Lower lobe of right lung (tissue), 2 donors: Measurements from ENCODE around the gene PCNX1. TPM values are rescaled to one million over a fixed set of nuclear protein-coding genes. Genes with fewer than 3 reads are reported as not detected.

Source experiments
- ATAC-seq, 2 donors: fragments of 200-7000 bp; cut with Tn5 transposase; one replicate each; pipeline ENCODE4 v1.9.1; 2020 to 2022; ENCODE audit warnings: mild to moderate bottlenecking in 2 of 2, moderate library complexity in 2 of 2
- DNase-seq: peaks from one replicate; pipeline ENCODE4 v3.0.0-alpha.2; 2020
- H3K27ac ChIP-seq: fragments of 200-600 bp; one replicate; pipeline ENCODE4 v1.8.0; 2022
- H3K27me3 ChIP-seq: fragments of 200-600 bp; one replicate; pipeline ENCODE4 v1.8.0; 2022; ENCODE audit warnings: low read depth
- H3K36me3 ChIP-seq: fragments of 200-600 bp; one replicate; pipeline ENCODE4 v1.8.0; 2022; ENCODE audit warnings: mild to moderate bottlenecking
- H3K4me1 ChIP-seq: fragments of 200-600 bp; one replicate; pipeline ENCODE4 v1.8.0; 2022
- H3K4me3 ChIP-seq: fragments of 200-600 bp; one replicate; pipeline ENCODE4 v1.8.0; 2022; ENCODE audit warnings: mild to moderate bottlenecking
- H3K9me3 ChIP-seq: fragments of 200-600 bp; one replicate; pipeline ENCODE4 v1.8.0; 2022
- intact Hi-C: fragments of 100-400 bp; cut with DNase I; formaldehyde crosslinking; loops from one replicate; pipeline ENCODE4 v1.11.0; 2022
- total RNA-seq: library from RNA; stranded (reverse); fragmentation: NEBNext Ultra II Directional; extraction: Animal tissue kit (Norgen Biotek cat#: 25700); gene quantifications from one replicate; pipeline ENCODE4 v1.2.1, GENCODE V29; 2021
- TF ChIP-seq, protein P1 (sequence below): fragments of 200-600 bp; IDR thresholded peaks from one replicate; pipeline ENCODE4 v1.8.0; 2022; ENCODE audit warnings: antibody characterized with exemption, mild to moderate bottlenecking
- donor health status: DM: no; HTN: yes; CAD: no; lungs with severe emphysema.

PCNX1 gene
- total RNA-seq, 1 donor from 2014 or later: 49.9 TPM

DNA sequence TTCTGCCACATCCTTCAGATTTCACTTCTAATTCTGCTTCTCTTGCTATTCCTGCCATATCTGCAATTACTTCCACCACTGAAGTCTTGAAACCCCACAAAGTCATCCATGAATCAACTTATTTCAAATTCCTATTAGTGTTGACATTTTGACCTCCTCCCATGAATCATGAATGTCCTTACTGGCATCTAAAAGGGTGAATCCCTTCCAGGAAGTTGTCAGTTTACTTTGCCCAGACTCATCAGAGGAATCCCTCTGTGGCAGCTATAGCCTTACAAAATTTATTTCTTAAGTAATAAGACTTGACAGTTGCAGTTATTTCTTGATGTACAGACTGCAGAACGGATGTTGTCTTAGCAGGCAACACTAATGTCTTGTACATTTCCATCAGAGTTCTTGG lies 162.9 kb downstream of the PCNX1 start:
- H3K9me3 ChIP-seq: no peaks in the 10 kb centered on the region
- ATAC-seq: no peak
- no peak for DNase-seq
- peaks cover 55% of the 10 kb centered on the region for H3K36me3 ChIP-seq
- no peak overlapping the region for H3K4me3 ChIP-seq
- H3K27ac ChIP-seq: no peak overlapping the region
- no peaks in the 10 kb centered on the region for H3K4me1 ChIP-seq
- H3K27me3 ChIP-seq: no peaks in the 10 kb centered on the region
- intact Hi-C loops: no loop called here
- TF ChIP-seq, protein P1, sequence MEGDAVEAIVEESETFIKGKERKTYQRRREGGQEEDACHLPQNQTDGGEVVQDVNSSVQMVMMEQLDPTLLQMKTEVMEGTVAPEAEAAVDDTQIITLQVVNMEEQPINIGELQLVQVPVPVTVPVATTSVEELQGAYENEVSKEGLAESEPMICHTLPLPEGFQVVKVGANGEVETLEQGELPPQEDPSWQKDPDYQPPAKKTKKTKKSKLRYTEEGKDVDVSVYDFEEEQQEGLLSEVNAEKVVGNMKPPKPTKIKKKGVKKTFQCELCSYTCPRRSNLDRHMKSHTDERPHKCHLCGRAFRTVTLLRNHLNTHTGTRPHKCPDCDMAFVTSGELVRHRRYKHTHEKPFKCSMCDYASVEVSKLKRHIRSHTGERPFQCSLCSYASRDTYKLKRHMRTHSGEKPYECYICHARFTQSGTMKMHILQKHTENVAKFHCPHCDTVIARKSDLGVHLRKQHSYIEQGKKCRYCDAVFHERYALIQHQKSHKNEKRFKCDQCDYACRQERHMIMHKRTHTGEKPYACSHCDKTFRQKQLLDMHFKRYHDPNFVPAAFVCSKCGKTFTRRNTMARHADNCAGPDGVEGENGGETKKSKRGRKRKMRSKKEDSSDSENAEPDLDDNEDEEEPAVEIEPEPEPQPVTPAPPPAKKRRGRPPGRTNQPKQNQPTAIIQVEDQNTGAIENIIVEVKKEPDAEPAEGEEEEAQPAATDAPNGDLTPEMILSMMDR: no peak

GRCh38 chr14:71071042-71071441 lies 163.8 kb downstream of the PCNX1 start:
- Histone ChIP-seq H3K36me3 (peaks cover 64% of the 10 kb centered on the region), H3K4me1 (no peaks in the 10 kb centered on the region), H3K27ac (no peak overlapping the region), H3K27me3 (no peaks in the 10 kb centered on the region), H3K4me3 (no peak overlapping the region), H3K9me3 (no peaks in the 10 kb centered on the region)
- peak in 1 of 2 donors; percentile 50 for ATAC-seq
- intact Hi-C loops: no loop called here
- no peak for DNase-seq
- TF ChIP-seq, protein P1: no peak

DNA sequence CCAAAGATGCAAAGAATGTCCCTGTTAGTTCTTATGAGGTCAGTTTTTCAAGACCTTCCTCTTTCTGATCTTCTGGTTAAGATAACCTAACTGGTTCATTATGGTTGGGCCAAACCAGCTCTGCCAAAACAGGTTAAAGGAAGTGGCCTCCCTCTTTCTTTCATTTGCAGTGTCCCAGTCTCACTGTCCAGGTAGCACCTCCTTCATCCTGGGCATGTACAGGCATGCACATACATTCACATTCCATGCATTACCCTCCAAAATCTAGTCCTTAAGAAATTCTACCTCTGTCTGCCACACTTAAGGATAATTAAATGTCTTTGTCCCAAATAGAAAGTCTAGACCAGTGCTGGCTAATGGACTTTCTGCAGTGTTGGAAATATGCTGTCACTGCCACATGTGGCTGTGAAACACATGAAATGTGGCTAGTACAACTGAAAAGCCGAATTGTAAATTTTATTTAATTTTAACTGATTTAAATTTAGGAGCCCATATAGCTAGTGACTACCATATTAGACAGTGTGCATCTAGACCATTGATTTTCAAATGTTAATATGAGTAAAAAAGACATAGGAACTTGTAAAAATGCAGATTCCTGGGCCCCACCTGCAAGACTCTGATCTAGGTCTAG lies 169.3 kb downstream of the PCNX1 start:
- DNase-seq: no peak
- TF ChIP-seq, protein P1: no peak

DNA sequence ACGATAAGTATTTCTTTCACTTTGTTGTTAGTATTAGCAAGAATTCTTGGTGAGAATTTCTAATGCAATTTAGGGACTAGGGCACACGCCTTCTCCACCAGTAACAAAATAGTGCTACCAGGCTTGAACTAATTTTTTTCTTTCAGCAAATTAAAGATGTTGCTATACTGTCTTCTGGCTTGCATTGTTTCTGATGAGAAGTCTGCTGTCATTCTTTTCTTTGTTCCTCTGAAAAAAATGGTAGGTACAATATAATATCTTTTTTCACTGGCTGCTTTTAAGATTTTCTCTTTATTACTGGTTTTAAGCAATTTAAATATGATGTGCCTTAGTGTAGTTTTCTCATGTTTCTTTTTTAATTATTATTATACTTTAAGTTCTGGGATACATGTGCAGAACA lies 171.2 kb downstream of the PCNX1 start:
- intact Hi-C loops: no loop called here
- TF ChIP-seq, protein P1: no peak

More for the DNA sequence above, 169.3 kb downstream of the PCNX1 start:
- Histone ChIP-seq H3K27ac (no peak overlapping the region), H3K4me1 (no peaks in the 10 kb centered on the region), H3K9me3 (peaks cover 11% of the 10 kb centered on the region), H3K4me3 (no peak overlapping the region), H3K27me3 (no peaks in the 10 kb centered on the region), H3K36me3 (peaks cover 73% of the 10 kb centered on the region)
- no peak for ATAC-seq
- intact Hi-C loops: no loop called here

DNA sequence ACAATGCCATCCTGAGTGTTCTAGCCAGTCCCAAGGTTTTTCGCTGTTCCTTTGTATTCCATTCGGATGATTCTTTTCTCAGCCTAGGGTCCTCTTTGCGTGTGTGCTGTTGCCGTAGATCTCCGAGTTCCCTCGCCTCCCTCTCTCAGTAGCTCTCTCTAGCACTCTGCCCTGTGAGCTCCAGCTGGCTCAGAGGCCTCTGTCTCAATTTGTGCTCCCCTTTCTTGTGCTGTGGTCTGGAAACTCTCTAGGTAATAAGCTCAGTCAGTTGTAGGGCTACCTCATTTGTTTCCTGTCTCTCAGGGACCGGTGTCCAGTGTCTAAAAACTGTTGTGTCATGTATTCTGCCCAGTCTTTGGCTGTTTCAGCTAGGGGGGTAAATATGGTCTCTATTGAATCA lies 179.3 kb downstream of the PCNX1 start:
- H3K9me3 ChIP-seq: no peaks in the 10 kb centered on the region
- H3K36me3 ChIP-seq: peaks cover 64% of the 10 kb centered on the region
- DNase-seq (no peak), ATAC-seq (no peak)
- intact Hi-C loops: no loop called here
- no peaks in the 10 kb centered on the region for H3K27me3 ChIP-seq
- H3K4me3 ChIP-seq: no peak overlapping the region
- TF ChIP-seq, protein P1: no peak
- no peaks in the 10 kb centered on the region for H3K4me1 ChIP-seq
- H3K27ac ChIP-seq: no peak overlapping the region

More for the DNA sequence above, 171.2 kb downstream of the PCNX1 start:
- peaks cover 55% of the 10 kb centered on the region for H3K36me3 ChIP-seq
- H3K4me3 ChIP-seq: no peak overlapping the region
- H3K27ac ChIP-seq: no peak overlapping the region
- DNase-seq (no peak), ATAC-seq (no peak)
- H3K9me3 ChIP-seq: peaks cover 11% of the 10 kb centered on the region
- no peaks in the 10 kb centered on the region for H3K4me1 ChIP-seq
- H3K27me3 ChIP-seq: no peaks in the 10 kb centered on the region
